Anterior cingulate cortex (tissue), 58 donors: ENCODE measurements around the gene HPN.
"Not testable (repeated sequence)": the region's sequence is repeated elsewhere in the genome, so short reads cannot be mapped to it uniquely, and the experiment has no call there.

ENCODE experiments used
- DNase-seq, 58 donors: peaks; one replicate each; lab custom pipeline; 2025; lab: John Stamatoyannopoulos, UW

HPN gene

DNA sequence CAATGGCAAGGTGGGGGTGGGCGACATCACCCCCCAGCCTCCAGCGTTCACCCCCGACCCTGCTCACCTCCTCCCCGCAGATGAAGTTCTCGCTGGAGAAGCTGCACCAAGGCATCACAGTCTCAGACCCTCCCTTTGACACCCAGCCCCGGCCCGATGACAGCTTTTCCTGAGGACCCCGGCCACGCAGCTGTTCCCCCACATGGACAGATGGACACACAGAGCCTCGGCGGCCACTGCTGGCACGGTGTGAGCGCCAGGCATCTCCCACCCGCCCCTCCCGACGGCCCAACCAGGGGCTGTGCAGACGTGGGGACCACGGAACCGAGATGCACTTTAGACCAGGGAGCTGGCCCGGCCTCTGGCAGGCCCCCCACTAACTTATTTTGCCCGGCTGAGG lies 15.6 kb upstream of the HPN start:
- no peak for DNase-seq

DNA sequence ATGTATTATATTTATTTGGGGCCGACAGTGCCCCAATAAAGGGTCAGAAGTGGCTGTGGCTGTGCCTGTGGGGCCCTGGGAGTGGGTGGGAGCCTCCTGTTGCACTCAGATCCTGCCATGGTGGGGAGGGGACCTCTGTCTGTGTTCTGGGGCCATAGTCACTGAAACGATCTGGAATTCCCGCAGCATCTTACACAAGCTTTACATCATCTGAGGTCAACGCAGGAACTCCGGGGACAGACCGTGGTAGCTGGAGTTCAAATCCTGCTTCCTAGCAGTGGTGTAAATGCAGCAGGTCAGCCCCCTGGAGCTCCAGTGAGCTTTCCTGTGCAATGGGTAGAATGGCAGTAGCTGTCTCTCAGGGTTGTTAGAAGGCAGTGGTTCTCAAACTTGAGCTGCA lies 15.1 kb upstream of the HPN start:
- no peak for DNase-seq

DNA sequence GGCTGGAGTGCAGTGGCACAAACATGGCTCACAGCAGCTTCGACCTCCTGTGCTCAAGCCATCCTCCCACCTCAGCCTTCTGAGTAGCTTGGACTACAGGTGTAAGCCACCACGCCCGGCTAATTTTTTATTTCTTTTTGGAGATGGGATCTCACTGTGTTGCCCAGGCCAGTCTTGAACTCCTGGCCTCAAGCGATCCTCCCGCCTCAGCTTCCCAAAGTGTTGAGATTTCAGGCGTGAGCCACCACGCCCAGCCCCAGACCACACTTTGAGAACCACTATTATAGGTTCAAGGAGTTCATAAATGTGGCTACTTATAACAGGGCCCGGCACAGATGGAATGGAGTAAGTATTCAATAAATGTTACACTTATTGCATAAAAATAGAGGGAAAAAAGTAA lies 14.5 kb upstream of the HPN start:
- no peak for DNase-seq

DNA sequence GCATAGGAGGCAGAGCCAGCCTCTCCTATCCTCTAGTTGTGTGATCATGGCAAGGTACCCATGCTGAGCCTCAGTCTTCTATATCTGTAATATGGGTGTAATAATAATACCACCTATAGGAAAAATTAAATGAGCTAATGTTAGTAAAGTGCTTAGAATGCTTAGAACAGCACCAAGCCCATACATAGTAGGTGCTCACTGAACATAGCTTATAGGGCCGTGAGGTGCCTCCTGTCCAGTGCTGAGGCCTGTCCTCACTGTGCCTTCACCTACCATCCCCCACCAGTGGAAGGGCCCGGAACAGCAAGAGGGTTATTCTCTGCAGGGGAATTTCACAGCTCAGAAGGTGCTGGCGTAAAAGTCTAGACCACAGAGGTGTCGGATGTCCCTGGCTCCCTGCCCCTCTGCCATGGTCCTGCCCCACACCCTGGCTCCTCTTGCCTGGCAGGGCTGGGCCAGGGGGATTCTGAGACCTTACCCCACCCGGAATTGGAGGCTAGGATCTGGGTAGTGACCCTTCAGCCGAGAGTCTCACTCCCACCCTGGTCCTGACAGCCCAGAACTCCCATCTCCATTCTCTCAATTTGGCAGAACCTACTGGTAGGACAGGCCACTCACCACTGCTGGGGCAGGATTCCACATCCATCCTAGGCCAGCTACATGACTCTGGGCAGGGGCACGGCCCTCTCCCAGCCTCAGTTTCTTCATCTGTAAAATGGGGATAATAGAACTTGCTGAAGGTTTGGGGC lies 13.5 kb upstream of the HPN start:
- DNase-seq: no peak

DNA sequence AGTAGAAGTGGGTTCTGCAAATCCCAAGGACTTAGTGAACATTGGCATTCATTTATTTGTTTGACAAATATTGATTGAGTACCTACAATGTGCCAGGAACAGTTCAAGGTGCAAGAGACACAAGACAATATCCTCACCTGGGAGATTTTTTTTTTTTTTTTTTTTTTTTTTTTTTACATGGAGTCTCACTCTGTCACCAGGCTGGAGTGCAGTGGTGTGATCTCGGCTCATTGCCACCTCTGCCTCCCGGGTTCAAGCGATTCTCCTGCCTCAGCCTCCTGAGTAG lies 13.0 kb upstream of the HPN start:
- DNase-seq: not testable (repeated sequence)

DNA sequence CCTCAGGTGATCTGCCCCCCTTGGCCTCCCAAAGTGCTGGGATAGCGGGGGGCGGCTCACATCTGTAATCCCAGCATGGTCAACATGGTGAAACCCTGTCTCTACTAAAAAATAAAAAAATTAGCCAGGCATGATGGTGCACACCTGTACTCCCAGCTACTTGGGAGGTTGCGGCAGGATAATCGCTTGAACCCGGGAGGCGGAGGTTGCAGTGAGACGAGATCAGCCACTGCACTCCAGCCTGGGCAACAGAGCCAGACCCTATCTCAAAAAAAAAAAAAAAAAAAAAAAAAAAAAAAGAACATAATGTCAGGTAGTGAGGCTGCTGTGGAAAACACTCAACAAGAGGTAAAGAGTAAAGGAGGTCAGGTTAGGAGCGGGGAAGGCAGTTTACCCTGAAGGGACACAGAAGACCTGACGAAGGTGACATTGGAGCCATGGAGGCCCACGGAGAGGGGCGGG lies 12.2 kb upstream of the HPN start:
- DNase-seq: not testable (repeated sequence)

DNA sequence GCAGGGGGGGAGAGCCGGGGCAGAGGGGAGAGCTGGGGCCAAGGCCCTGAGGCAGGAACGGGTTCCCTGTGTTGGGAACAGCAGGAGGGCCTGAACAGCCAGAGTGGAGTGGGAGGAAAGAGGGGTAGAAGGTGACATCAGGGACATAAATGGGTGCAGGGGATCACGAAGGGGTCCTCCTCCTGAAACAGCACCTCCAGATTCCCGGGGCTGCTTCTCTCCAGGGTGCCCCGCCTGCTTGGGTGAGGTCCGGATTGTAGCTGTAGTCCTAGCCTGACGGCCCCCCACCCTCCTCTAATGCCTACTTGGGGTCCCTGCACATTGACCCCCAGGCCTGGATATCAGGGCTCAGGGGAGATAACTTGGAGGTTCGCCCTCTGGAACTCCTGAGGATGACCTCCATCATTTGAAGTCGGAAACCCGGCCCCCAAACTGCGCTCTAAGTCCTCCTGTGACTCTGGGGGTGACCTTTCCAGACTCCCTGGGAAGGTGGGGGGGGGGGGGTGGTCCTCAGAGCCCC lies 11.7 kb upstream of the HPN start:
- no peak for DNase-seq

DNA sequence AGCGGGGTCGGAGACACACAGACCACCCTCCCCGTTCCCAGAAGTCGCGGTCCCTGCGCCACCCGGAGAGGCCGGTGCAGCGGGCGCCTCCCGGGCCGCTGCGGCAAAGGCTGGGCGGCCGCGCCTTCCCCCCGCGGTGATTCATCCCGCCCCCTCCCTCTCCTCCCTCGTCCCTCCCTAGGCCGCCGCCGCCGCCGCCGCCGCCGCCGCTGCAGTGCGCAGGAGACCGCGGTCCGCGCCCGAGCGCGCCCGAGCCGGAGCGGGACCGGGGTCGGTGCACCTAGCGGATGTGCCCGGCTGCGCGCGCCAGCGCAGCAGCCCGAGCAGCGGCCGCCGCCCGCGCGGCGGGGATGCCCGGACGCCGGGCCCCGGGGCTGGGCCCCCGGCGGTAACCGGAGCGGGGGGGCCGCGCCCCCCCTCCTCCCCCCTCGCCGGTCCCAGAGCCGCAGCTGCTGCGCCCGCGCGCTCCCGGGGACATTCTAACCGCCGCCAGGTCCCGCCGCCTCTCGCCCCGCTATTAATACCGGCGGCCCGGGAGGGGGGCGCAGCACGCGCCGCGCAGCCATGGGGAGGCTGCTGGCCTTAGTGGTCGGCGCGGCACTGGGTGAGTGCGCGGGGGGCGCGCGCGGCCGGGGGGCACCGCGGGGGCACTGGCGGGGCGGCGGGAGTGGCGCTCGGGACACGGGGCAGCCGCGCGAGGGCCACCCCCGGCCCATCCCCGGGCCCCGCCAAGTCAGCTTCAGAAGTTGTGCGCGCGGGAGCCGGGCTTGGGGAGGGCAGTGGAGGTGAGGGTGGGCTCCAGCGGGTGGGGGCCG lies 11.1 kb upstream of the HPN start, which contains the start of gene SCN1B:
TSS of gene SCN1B (plus strand) at position 214 of the 815 bp plus-strand sequence. CDS start at position 565, 351 bp downstream.
- peak in 38 of 58 donors; percentile 15 to 72 (median 42) for DNase-seq

DNA sequence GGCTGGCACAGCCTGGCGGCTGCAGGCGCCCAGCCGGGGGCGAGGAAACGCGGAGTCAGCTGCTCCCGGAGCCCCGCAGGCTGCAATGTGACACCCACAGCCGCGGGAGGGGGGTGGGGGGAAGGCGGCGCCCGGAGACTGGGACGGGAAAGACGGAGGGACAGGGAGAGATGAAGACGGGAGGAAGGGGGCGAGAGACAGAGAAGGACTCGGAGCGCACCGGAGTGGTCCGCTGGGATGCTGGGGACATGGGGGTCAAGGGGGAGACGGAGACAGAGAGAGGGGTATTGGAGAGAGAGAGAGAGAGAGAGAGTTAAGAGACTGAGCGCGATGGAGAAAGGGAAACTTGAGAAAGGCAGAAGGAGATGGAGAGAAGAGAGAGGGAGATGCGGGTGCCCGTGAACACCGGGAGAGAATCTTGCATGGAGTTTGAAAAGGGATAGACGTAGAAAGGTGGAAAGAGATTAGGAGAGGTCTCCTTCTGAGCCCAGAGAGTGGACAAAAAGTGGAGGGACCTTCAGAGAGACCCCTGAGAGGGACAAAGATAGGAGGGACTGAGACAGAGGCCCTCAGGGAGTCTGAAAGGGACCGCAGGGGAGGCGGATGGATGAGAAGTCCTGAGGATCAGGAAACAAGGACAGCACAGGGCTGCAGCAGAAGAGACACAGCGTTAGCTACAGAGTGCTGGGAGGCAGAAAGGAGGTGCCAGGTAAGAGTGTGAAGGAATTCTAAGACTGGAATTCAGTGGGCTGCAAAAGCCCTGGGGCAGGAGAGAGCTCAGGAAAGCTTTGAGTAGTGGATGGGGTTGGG lies 10.2 kb upstream of the HPN start:
- peak in 27 of 58 donors; percentile 7 to 53 (median 26) for DNase-seq

DNA sequence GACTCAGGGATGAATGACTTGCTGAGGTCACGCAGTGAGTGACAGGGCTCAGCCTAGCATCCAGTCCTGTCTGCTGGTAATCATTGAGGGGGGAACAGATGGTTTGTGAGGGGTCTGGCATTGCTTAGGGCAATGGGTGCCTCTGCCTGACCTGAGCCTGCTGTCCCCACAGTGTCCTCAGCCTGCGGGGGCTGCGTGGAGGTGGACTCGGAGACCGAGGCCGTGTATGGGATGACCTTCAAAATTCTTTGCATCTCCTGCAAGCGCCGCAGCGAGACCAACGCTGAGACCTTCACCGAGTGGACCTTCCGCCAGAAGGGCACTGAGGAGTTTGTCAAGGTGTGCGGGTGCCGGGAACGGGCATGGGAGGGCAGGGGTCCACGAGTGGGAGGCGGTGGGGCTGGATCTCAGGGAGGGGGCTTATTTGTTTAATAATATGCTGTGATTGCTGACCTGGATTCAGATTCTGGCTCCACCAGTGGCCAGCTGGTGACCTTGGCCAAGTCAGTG lies 9.1 kb upstream of the HPN start:
- no peak for DNase-seq

DNA sequence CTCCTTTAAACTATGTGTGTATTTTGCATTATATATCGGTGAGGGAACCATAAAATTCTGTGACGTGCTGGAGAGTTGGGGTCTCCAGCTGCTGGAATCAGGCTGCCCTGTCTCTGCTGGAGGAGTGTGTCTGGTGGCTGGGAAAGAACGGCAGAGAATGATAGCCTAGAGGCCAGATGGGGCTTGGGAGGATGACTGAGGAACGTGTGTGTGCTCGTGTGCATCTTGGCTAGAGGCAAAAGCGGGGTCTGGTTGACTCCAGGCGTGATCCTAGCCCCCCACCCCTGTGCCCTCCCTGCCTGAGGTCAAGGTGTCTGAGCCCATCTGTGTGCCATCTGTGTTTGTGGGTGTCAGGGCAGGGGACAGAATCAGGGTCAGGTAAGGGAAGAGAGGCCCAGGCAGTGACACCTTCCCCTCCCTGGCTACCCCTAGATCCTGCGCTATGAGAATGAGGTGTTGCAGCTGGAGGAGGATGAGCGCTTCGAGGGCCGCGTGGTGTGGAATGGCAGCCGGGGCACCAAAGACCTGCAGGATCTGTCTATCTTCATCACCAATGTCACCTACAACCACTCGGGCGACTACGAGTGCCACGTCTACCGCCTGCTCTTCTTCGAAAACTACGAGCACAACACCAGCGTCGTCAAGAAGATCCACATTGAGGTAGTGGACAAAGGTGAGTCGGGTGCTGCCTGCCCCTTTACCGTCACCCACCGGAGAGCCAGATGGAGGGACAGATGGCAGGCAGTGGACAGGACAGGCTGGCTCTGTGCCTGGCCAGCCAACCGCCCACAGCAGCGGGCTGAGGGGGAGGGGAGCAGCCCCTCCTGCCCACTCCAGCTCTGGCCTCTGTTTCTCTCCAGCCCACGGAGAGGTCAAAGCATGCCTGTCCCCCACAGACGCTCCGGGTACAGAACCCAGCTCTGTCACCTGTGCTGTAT lies 8.2 kb upstream of the HPN start:
- no peak for DNase-seq

DNA sequence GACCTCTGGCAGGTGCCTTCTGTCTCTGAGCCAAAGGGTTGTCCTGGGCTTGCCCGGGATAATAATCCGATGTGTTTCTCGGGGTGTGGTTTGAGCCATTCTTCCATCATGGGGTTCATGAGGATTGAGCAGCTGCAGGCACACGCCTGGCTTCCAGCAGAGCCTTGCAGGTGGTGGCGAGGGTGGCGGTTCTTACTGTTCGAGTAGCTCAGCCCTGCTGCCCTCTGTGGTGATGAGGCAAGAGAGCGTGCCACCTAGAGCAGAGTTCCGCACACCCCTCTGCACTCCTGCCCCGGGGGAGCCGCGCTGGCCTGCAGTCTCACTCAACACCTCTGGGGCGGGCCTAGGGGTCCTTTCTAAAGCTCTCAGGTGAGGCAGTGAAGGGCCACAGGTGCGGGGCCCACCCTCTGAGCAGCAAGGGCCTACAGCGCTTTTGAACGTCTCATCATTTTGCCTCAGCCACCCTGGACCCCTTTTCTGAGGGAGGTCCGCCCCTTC lies 7.5 kb upstream of the HPN start:
- DNase-seq: no peak

DNA sequence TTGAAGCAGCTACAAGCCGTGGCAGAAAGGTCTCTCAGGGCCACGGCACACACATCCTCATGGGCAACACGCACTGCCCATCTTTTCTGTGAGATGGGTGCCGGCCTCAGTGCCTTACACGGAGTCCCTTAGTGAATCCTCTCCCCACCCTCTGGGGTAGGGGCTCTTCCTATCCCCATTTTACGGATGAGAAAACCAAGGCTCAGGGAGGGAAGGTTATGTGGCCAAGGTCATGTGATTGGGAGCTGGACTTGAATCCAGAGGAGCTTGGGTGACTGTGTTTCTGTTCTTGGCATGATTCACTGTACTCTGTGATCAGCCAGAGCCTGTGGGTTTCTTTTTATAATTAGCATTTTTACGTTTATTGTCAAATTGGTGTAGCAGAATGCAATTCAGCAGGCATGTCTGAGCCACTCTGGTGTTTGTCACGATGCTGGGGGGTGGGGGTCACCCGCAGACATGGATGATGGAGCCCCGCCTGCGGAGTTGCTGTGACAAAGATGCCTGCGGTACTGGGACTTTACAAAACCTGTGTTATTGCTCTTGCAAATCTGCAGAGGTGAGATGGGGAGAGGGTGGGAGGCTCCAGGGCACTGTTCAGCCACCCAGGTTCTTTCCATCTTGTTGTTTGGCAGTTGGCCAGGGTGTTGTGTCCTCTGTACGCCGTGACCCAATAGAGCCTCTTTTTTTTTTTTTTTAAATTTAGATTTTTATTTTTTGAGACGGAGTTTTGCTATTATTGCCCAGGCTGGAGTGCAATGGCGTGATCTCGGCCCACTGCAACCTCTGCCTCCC lies 6.7 kb upstream of the HPN start:
- DNase-seq: peak in 1 of 58 donors; percentile 20

DNA sequence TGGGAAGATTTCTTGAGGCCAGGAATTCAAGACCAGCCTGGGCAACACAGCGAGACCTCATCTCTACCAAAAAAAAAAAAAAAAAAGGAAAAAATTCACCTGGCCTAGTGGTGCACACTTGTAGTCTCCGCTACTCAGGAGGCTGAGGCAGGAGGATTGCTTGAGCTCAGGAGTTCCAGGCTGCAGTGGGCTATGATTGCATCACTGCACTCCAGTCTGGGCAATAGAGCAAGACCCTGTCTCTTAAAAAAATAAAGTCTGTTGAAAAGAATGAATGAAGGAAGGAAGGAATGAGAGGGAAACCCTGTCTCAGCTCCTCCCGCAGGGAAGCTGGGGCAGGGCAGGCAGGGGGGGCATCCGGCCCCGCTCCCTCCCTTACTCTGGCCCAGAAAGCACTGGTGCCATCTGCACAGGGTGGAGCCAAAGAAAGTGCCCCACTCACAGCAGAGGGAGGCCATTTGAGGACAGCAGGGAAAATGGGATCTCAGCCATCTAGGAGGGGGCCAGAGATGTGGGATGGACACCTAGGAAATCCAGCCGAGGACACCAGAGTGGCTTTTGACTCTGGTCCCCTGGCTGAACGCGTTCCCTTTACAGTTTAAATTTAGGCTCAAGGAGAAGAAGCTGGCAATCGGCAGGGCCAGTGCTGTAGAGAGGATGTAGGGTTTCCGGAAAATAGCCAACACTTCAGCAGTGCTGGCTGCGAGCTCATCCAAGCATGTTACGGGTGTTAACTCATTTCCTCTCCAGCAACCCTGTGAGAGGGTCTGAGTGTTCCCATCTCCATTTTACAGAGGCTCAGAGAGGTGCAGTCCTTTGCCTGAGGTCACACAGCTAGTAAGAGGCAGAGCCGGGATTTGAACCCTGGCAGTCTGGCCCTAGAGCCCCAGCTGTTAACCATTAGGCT lies 3.6 kb upstream of the HPN start:
- DNase-seq: peak in 7 of 58 donors; percentile 20 to 43 (median 28)

DNA sequence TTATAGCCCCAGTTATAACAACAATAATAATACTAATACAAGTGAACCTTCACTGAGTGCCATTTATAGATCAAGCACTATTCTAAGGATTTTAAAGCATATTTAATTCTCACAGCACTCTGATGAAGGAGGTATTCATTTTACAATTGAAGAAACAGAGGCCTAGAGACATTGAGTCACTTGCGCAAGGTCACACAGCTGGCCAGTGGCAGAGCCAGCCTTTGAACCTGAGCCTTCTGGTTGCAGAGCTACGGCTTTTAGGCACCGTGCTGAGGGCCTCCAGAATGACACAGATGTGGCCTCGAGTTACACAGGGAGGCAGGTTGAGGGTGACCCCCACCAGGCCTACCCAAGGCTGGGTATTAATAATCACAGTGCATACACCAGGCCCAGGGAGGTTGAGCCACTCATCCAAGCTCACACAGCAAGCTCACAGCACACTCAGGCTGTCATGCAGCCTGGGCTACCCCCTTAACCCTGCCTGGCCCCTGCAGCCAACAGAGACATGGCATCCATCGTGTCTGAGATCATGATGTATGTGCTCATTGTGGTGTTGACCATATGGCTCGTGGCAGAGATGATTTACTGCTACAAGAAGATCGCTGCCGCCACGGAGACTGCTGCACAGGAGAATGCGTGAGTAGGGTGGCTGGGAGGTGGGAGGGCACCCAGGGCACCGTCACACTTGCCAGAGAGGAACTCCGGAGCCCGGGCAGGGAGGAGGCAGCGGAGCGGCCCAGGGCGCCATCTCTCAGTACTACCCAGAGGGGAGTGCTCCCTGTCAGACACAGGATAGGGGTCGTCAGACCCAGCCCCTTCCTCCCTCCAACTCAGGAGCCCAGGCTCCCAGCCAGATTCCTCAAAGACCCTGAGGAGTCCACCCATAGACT lies 2.7 kb upstream of the HPN start:
- DNase-seq: no peak
